ENCODE results near the gene CADPS.

CADPS gene

DNA sequence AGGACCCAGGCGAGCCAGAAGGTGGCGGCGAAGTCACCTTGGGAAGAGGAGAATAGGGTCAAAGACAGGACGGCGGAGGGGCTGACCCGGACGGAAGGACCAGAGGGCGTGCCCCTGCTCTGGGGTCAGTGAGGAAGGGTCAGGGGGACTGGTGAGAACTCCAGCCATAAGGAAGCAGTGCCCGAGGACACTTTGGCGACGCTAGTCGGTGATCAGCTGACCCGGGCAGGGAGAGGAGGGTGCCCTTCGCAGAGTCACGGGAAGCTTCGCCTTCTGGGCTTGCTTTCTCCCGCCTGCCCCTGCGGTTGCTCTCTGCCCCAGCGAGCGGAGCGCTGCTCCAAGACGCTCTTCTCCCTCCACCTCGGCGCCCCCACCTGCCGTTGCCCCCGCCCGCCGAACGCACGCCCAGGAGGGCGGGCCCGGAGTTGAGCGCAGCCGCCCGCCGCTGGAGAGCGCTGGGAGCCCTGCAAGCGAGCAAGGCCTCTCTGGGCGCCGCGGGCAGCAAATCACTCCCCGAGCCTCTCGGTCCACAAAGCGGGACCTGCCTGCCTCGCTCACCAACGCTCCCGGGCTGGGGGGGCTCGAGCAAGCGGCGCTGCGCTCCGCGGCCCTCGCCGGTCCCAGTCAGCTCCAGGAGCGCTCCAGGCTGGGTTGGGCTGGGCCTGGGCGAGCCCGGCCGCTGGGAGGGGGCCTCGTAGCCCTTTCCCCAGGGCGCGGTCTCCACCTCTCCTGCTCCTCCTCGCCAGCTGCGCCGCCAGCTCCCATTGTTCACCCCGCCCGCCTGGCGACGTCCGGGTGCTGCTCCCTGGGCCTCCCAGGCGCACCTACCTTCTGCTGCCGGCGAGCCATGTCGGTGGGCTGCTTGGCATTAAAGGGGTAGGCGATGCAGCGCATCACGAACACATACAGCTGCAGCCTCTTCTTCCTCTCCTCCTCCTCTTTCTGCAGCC is 1.2 kb downstream of the CADPS start:
- peak; percentile 3 for DNase-seq (ENCODE audit: low read depth)

DNA sequence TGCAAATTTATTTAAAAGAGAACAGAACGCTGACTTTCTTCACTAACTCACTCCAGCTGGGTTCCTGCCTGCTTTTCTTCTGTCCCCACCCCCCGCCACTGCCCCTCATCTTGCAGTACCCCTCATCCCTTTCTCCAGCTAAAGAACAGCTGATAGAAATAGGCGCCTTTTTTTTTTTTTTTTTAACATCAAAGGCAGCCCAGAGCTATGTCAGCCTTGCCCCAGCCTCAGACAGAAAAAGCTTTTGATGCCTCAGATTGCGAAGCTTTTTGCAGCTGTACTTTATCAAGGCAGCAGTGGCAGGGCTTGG is 1.8 kb downstream of the CADPS start:
- DNase-seq (ENCODE audit: low read depth) = no peak

DNA sequence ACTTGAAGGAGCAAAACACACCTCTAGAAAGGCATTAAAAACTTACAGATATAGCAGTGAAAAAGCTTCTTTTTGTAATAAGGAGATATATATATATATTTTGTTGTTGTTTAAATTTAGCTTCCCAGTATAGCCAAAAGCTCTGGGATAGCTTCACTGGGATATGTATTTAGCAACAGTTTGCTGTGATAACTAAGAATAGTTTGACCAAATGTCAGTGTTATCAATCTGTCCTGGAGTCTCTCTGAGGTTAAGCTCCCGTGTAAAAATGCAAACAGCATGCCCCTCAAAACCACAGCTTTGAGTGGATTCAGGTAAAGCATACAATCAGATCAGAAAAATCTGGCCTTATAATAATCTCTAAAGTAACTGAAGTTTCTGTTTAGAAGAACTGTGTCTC is 2.9 kb downstream of the CADPS start:
- DNase-seq (ENCODE audit: low read depth) = no peak

DNA sequence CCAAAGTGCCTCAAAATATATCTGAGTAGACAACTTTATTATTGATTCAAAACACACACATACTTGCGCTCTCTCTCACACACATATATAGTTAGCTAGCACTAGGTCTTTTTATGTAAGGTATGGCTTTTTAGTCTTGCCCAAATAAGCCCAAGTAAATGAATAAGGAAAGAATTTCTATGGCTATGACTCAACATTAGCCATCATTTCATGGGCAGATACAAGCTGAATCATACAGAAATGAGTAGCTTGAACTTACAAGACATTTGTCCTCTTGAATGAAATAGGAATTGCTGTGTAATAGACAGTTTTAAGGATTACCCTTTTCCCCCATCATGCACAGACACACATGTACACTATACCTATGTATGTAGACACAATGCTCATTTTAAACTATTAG is 4.9 kb downstream of the CADPS start:
- DNase-seq (ENCODE audit: low read depth) = peak; percentile 6

DNA sequence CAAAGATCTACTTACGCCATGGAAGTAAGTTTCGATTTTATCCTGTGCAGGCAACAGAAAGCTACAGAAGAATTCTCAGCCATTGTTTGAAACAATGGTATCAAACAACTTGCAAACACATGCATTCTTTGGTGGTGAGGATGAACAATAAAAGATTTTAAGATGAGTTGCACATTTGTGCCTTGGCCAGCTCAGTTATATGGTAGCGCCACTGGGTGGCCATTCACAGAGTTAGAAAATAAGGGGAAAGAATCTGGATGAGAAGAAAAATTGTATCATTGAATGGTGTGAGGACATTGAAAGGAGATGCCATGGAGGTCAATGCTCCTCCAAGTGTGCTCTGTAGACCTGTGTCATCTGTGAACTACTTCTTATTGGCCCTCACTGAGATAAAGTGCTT is 11.6 kb downstream of the CADPS start:
- DNase-seq (ENCODE audit: low read depth) = no peak

DNA sequence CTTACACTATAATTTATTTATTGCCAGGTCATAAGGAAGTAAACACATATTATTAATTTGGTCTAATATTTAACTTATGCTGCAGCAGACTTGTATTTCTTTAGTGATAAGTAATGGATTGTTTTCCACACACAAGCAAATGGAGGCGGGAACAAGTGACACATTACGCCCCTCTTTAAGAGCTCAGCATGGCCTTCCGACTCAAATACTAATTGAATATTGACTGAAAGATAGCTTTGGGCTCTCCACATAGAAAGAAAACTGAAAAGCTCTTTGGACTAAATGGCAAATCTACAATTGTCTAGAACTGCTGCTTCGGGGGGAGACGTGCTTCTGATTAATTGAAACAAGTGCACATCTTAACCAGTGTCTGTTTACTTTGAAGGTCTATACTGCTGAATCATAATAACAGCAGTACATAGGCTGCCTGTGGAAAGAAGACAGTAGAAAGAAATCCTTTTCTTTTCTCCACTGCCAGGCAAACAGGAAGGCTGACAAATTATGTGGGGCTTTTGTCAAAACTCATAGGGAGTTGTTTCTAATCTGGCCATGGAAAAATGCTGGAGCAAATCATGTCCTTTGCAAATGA is 15.9 kb downstream of the CADPS start:
- DNase-seq (ENCODE audit: low read depth) = no peak

DNA sequence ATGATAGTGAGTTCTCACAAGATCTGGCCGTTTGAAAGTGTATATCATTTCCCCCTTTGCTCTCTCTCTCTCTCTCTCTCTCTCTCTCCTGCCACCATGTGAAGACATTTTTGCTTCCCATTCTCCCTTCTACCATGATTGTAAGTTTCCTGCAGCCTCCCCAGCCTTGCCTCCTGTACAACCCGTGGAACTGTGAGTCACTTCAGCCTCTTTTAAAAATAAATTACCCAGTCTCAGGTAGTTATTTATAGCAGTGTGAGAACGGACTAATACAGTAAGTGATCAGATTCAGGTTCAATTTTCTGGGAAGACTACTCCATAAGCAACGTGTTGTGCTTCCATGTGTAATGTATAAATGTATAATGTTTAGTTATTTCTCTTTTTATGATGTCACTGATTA is 29.2 kb downstream of the CADPS start:
- DNase-seq (ENCODE audit: low read depth) = no peak

DNA sequence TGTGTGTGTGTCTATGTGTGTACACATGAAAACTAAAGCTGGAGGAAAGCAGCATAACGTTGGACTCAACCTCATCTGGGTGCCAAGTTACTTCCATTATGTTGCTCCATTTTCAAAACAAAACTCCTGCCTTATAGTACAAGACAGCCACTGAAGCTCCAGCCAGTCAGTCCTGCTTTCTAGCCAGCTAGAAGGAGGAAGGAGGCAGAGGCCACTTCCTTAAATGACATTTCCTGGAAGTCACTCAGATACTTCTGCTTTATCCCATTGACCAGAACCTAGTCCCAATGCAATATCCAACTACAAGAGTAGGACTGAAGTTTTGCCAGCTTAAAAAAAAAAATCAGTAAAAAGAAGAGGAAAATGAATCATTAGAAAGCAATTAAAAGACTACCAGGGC is 31.7 kb downstream of the CADPS start:
- no peak for DNase-seq (ENCODE audit: low read depth)

DNA sequence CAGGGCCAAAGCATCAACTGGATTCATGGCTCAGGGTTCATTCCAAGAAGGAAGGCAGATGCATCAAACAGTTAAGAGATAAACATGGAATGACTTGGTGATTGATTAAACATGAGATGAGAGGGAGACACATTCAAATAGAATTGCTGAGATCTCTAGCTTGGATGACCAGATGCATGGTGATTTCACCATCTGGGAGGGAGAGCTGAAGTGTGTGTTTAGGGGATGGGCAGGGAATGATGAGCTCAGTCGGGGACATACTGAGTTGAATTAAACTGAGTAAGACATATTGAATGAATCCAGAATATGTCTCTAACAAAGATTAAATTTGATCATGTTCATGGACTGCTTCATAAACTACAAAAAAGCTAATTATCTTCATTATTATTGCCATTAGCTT is 35.5 kb downstream of the CADPS start:
- no peak for DNase-seq (ENCODE audit: low read depth)

DNA sequence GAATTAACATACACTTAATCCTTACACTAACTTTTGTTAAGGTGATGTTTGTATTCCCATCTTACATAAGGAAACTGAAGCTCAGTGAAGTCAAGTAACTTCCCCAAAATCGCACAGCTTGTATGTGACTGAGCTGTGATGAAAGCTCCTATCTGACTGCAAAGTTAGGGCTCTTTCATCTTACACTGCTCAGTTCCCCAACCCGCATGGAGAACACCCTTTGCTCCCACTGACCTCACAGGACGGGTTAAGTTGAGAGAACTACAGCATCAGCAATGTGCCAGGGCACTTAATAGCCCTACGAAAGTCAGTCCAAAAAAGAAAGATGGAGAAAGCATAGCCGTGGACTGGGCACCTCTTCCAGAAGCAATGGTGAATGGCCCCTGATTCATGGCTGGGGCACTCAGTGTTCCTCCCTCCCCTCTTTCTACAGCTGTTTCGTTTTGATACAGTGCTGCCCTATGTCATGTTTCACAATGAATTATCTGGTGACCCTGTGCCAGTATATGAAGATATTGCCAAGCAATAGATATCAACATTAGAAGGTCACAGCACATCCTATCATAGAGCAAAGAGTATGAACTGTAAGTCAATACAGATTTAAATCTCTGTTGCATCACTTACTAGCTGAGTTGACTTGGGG is 38.0 kb downstream of the CADPS start:
- no peak for DNase-seq (ENCODE audit: low read depth)

DNA sequence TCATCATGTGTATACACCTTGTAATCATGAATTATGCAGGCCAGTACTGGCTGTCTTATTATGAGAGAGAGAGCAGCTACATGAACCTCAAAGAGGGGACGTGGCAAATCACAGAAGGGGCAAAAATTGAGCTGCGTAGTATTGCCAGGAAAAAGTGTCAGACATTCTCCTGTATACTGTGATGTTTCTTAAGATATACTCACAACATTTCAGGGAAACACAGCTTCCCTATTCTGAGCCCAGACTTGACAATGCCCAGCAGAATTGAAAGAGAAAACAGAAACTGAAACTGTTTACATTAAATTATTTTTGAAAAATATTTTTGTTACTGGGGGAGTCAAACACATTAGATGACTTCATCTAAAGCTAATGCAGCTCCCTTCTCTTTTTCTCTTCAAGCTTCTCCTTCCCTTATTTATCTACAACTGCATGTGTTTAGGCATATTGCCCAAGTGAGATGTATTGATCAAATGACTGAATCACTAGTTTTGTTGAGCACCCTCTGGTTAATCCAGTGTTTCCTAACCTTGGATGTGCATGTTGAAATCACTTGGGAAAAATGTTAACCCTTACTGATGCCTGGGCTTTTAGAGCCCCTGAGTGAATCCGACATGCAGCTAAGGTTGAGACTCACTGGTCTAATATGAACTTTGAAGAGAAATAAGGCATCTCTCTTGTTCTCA is 39.5 kb downstream of the CADPS start:
- DNase-seq (ENCODE audit: low read depth) = no peak

DNA sequence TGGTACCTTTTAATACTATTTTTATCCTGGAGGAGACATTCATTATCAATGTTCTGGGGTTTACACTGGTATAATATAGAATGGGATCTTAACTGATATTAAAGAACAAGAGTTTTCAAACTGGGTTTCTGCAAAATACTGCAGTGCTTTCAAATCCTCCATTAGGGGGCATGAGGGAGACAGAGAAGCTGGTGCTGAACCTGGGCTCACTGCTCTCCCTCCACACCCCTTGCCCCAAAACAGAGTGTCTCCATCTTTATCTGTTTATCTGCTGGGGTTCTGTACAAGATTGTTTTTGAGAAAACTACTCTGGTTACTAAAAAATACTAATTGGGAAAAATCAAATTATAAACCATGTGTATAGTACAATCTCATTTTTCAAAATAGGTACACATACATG is 41.7 kb downstream of the CADPS start:
- DNase-seq (ENCODE audit: low read depth) = peak; percentile 15

DNA sequence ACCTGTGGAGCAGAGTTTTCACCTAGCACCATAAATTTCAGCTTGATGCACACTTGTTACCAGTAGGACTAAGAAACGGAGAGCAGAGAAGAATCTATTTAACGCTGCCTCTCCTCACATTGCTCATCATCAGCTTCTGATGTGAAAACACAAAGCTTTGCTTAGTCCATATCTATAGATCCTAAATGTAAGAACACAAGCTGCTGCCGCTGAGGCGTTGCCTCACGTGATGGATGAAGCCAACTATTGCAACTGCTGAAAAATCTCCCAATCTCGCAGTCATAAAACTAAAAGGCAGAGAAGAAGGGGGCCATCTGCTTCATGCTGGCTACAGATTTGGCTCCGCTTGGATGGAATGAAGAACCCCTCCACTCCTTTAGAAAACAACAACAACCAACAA is 42.7 kb downstream of the CADPS start:
- no peak for DNase-seq (ENCODE audit: low read depth)

DNA sequence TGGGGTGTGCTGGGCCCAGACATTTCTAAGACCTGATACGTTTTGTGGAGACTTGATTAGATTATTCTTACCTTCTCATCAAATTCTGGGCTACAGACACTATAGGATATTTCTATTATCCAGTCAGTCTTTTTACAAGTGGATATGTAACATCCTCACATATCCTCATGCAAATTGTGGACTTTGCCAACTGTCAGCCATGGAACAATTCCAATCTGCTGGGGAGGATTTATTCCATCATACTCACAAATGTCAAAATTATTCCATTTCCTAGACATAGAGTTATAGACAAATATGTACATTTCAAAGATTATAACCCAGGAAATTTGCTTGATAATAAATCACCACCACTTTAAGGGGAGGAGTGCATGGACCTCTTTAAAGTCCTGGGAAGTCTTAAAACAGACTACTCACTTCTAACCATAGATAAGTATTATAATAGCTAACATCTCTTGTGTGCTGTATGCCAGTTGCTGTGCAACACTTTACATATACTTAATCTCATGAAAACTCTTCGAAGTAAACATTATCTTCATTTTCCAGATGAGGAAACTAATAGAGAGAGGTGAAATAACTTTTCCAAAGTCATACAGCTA is 44.4 kb downstream of the CADPS start:
- no peak for DNase-seq (ENCODE audit: low read depth)

DNA sequence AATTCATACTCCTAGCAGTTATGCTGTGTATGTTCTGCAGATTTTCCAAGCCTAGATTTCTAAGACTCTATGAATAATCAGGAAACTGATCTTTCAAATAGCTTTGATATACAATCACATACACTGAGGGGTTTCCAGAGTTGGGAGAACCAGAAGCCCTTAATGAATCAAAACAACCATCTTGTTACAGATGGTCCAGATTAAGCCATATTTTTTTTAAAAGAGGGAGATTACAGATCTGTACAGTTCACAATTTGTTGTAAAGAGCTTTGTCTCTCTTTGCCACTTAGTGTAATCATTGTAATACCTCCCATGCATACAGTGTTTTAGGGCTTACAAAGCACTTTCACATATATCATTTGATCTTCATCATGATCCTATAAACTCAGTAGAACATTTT is 47.7 kb downstream of the CADPS start:
- no peak for DNase-seq (ENCODE audit: low read depth)

DNA sequence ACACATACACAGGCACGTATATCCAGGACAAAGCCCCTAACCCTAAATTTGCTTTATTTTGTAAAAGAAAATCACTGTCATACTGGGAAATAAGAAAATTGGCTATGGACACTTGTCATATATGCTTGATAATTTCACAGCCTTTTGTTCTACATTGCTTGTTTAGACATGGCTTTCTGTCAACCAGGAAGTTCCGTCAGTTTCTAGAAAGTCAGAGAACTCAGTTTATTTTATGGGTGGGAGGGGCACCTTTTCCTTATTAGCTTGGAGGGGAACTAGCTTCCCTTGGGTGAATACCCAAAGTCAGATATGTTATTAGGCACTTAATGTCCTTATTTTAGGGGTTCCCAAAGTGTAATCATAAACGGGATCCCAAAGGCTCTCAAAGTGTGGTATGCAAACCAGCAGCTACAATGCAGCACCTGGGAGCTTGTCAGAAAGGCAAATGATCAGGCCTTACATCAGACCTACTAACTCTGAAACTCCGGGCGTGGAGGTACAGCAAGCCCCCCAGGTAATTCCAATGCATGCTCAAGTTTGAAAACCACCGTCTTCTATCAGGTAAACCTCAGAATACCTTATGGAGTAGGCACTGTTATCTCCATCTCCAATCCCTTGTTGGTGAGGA is 50.1 kb downstream of the CADPS start:
- no peak for DNase-seq (ENCODE audit: low read depth)

DNA sequence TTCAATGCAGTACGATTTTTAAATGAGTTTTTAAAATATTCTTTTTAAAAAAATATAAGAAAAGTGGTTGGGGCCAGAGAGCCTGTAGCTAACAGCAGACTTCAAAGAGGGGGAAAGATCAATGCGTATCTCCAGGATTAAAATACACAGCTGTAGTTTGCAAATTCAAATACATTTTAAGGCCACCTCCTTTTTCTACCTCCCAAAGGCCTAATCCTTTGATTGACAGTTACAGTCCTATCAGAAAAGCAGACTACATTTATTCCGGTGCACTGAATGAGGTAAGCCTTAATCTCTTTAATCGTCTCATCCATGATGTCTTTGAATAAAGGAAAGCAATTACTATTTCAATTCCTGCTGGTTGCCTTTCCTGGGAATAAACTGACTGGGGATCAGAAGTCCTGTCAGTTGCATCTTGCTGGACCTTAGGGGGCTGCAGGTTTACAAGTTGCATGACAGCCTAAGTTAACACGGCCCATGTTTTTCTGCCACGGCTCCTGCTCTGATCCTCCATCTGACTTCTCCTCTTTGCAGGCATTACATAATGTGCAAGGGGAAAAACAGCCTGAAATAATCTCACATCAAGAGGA is 51.7 kb downstream of the CADPS start:
- DNase-seq (ENCODE audit: low read depth) = no peak

DNA sequence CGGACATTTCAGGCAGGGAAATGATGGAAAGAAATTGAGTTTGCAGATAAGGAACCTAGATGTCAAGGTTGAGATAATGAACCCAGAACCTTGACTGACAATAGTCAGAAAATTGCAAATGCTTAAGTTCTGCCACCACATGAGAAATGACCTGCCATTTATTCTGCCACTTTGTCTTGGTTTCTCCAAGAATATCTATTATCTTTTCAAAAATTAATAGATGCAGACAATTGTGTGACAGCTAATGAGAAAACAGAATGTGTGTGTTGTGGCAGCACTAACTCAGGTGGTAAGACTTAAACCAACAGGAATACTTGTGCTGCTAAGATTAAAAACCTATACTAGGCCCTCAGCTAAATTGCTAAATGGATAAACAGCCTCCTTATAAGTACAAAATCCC is 52.3 kb downstream of the CADPS start:
- no peak for DNase-seq (ENCODE audit: low read depth)

DNA sequence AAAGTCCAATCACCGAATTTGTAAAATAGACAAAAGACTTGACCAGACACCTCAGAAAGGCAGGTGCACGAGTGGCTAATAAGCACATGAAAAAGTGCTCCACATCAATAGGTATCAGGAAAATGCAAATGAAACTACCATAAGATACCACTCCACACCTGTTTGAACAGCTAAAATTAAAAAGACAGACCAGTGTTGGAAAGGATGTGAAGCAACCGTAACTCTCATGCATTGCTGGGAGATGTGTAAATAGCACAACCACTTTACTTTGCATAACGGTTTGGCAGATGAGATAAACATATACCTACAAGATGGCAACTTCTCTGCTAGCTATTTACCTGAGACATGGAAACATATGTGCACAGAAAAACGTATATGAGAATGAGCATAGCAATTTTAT is 56.9 kb downstream of the CADPS start:
- DNase-seq (ENCODE audit: low read depth) = no peak

DNA sequence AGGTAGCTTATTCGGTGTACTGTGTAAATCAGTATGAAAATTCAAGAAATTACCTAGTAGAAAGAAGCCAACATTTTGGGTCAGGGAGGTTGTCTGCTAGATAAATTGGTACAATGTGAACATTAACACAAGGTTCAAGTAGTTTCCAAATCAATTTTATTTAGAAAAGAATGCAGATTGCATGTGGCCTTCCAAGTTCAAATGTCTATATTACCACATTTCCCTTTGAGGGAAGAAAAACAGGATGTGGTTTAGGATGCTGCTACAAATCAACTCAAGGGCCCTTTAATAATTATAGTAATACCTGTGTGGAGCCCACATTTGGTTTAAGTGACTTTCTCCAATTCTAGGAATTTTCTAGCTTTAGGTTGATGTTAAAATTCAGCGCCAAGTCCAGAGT is 57.5 kb downstream of the CADPS start:
- no peak for DNase-seq (ENCODE audit: low read depth)

DNA sequence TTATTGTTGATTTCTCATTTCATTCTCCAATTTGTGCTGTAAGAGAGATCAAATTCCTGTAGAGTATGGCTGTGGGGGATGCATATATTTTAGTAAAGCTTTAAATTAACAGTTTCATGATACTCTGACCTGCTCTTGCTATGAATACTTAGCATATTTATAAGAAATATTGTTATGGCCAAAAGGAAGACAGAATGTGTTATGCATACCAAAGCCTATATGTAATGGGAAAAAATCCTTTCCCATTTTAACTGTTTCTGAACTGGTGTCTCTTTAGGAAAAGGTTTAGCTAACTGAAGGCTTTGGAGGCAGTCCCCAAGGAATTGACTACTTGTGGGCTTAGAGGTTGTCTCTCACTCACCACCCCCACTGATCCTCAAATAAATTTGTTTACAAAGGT is 59.2 kb downstream of the CADPS start:
- no peak for DNase-seq (ENCODE audit: low read depth)

DNA sequence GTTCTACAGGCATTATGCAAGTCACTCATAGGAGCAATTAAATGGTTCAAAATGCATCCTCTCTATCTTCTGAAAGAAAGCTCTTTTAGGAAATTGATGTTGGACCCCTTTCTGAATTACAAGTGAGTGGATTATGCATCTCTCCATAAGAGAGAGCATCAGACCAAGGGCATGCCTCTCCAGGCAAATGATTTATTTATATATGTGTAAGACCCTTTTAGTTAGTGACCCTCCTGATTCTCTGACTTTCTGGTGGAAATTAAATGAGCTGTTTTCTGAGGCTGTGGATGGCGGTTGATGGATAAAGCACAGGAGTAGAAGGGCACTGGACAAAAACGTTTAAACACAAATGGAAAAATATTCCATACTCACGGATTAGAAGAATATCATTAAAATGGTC is 62.6 kb downstream of the CADPS start:
- DNase-seq (ENCODE audit: low read depth) = no peak

All from EH (cell line).